T-helper 2 cell treated with Interferon-gamma antibody and Interleukin-4, amounts not matched to agents 5 μg/mL and 100 μg/mL, for 36 hours (primary cell): ENCODE data around the gene RASAL2.

Source experiments
- DNase-seq: peaks from one replicate; pipeline ENCODE4 v3.0.0; 2021; ENCODE audit warnings: low spot score
- H3K27ac Mint-ChIP-seq: one replicate; pipeline ENCODE4 v1.8.0; 2021; ENCODE audit warnings: mild to moderate bottlenecking, mixed read lengths
- H3K27me3 Mint-ChIP-seq: one replicate; pipeline ENCODE4 v1.8.0; 2021; ENCODE audit warnings: low read depth, mixed read lengths
- H3K36me3 Mint-ChIP-seq: one replicate; pipeline ENCODE4 v1.8.0; 2021; ENCODE audit warnings: low read depth, mixed read lengths
- H3K4me1 Mint-ChIP-seq: one replicate; pipeline ENCODE4 v1.8.0; 2021; ENCODE audit warnings: low read depth, mixed read lengths
- H3K4me3 Mint-ChIP-seq: one replicate; pipeline ENCODE4 v1.8.0; 2022; ENCODE audit warnings: mild to moderate bottlenecking, moderate library complexity, mixed read lengths
- H3K9me3 Mint-ChIP-seq: one replicate; pipeline ENCODE4 v1.8.0; 2021; ENCODE audit warnings: mixed read lengths

Gene RASAL2

DNA sequence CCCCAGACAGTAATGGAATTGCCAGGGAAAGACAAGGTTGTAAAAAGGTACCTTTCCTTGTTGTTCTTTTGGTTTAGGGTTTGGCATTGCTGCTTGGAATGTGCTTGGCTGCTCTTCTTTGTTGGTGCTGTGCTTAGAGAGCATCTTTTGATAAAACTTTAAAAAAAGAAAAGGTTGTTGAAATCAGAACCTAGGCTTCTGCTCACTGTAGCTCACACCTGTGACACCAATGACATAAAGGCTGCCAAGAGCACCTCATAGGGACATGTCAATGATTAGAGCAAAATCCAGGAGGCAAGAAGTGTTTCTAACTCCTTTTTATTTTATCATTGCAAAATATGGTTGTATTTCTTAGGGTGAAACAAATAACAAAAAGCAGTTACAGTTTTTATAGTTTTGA, 373.9 kb downstream of the RASAL2 start:
- Mint-ChIP-seq H3K9me3 (no peaks in the 10 kb centered on the region), H3K36me3 (no peaks in the 10 kb centered on the region), H3K27ac (no peak overlapping the region), H3K4me3 (no peak overlapping the region), H3K27me3 (no peaks in the 10 kb centered on the region), H3K4me1 (no peaks in the 10 kb centered on the region)
- DNase-seq = no peak

DNA sequence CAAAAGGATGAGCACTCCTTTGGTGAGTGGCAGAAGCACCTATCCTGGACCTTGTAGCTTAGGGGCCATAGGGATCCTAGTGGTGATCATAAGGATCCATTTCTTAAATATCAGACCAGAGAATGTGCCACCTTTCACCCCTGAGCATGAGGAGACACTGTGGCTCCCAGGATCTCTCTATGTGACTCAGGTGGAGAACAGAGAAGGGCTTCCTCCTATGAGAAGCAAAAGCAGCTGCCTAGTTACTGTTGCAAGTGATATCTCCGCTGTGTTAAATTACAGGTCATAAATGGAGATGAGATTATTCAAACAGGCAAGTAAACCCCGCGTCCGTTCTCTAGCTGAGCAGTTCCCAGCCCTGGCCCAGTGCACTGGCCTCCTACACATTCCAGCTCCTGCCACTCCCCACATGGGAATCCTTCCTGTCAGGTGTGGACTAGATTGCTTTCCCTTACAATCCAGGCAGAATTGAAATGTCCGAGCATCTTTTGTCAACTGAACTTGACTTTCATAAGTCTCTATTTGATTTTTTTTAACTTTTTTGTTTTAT, 376.6 kb downstream of the RASAL2 start:
- Mint-ChIP-seq H3K27me3 (no peaks in the 10 kb centered on the region), H3K4me3 (no peak overlapping the region), H3K27ac (no peak overlapping the region), H3K9me3 (no peaks in the 10 kb centered on the region), H3K36me3 (no peaks in the 10 kb centered on the region), H3K4me1 (no peaks in the 10 kb centered on the region)
- no peak for DNase-seq

DNA sequence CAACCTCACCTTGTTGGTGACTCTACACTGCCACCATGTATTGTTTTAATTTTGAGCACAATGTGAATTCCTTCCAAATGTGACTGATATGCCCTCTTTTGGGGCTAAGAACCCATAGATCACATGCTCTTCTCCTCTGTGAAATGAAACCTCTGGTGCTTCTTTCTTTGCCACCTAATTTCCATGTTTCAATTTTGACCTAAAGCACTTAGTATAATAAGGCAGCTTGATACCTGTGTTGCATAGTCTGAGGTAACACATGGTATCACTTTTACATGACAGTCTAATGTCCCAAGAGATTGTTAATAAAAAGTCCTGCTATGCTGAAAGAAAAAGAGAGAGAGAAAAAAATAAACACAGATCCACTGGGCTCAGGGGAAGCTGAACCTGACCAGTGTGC, 378.6 kb downstream of the RASAL2 start:
- no peaks in the 10 kb centered on the region for H3K36me3 Mint-ChIP-seq
- no peak overlapping the region for H3K4me3 Mint-ChIP-seq
- peaks cover 2% of the 10 kb centered on the region for H3K27me3 Mint-ChIP-seq
- no peaks in the 10 kb centered on the region for H3K9me3 Mint-ChIP-seq
- DNase-seq = no peak
- H3K27ac Mint-ChIP-seq = no peak overlapping the region
- no peaks in the 10 kb centered on the region for H3K4me1 Mint-ChIP-seq

DNA sequence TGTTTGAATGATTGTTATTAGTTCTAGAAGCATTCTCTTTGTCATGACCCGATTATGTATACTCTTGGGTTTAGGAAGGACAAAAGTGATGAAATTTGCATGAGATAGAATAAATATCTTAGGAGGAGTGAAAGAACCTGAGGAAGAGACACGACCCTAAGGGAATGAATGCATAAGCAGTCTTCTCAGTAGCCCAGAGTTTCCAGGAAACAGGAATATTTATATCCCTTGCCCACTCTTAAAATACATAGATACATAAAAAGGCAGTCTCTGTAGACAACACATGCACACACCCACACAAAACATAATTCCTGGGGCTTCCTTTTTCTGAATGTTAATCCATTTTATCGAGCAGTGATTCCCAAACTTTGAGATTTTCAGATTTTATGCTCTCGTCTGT, 383.5 kb downstream of the RASAL2 start:
- no peak for DNase-seq
- Mint-ChIP-seq H3K27ac (no peak overlapping the region), H3K4me3 (no peak overlapping the region), H3K27me3 (peaks cover 2% of the 10 kb centered on the region), H3K36me3 (no peaks in the 10 kb centered on the region), H3K4me1 (no peaks in the 10 kb centered on the region), H3K9me3 (no peaks in the 10 kb centered on the region)

DNA sequence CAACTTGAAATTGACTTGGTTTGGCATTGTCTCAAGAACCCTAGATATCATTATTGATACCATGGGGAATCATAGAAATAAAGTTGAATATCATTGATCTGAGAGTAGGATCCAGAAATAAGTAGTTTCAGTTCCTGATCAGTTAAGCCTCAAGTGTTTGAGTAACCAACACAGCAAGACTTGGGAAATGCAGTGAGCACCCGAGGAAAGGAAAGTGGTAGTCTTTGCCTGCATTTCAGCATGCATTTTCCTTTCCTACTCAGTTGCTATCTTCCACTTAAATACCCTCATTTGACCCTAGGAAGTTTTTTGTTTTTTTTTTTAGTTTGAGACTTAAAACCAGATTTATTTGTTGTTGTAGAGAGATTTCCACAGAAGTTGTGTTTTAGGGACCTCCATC, 383.9 kb downstream of the RASAL2 start:
- H3K4me3 Mint-ChIP-seq = no peak overlapping the region
- H3K9me3 Mint-ChIP-seq = no peaks in the 10 kb centered on the region
- no peak for DNase-seq
- H3K4me1 Mint-ChIP-seq = no peaks in the 10 kb centered on the region
- peaks cover 2% of the 10 kb centered on the region for H3K27me3 Mint-ChIP-seq
- H3K36me3 Mint-ChIP-seq = no peaks in the 10 kb centered on the region
- H3K27ac Mint-ChIP-seq = no peak overlapping the region

DNA sequence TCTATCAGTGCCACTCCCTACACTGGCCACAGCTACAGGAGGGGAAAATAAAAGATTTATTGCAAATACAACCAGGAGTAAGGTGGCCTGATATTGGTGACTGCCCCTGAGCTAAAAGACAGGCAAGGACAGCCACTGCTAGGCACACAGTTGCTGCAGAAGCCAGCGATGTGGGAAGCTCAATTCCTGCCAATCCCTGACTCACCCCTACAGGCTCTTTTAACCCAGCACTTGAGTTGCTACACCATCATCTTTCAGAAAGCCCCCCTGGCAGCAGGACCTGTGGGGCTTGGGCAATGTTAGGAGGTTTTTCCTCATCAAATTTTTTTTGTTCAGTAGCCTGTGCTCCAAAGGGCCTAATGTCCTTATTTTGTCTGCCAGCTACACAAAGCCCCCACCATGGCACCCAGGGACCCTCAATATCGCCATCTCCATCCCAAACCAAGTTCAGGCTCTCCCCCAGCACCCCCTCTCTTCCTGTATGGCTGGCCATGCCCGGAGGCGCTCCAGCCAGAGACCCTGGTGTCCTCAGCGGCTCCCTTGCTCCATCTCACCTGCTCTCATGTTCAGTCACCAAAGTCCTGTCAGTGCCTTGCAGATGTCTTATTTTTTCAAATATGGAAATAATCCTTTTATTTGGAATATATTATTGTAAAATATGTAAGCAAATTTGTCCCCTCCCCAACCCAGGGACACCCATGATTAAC, 389.5 kb downstream of the RASAL2 start:
- Mint-ChIP-seq H3K4me3 (no peak overlapping the region), H3K4me1 (no peaks in the 10 kb centered on the region), H3K9me3 (no peaks in the 10 kb centered on the region), H3K36me3 (no peaks in the 10 kb centered on the region), H3K27ac (no peak overlapping the region), H3K27me3 (peaks cover 10% of the 10 kb centered on the region)
- no peak for DNase-seq

DNA sequence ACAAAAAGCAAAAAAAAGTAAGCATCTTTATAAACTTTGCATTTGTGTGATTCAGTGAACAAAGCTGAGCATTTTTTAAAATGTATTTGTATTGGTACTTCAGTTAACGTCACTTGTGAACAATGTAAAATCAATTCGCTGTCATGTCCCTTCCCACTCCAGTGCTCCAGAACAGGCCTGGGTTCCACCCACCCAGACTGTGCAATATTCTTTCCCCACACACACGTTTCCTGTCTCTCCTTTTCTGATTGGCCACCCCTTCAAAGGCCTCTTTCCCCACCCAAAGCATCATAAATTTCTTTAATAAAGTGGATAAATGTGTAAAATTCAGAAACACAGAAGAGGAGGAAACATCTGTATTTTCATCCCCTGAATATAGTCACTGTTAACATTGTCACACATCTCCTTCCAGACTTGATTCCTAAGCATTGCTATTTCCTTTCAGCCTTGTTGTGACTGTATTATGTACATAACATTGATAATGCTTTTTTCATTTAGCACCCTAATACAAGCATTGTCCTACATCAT, 390.9 kb downstream of the RASAL2 start:
- no peak for DNase-seq
- Mint-ChIP-seq H3K4me3 (no peak overlapping the region), H3K27ac (no peak overlapping the region), H3K36me3 (no peaks in the 10 kb centered on the region), H3K4me1 (no peaks in the 10 kb centered on the region), H3K9me3 (no peaks in the 10 kb centered on the region), H3K27me3 (peaks cover 10% of the 10 kb centered on the region)

DNA sequence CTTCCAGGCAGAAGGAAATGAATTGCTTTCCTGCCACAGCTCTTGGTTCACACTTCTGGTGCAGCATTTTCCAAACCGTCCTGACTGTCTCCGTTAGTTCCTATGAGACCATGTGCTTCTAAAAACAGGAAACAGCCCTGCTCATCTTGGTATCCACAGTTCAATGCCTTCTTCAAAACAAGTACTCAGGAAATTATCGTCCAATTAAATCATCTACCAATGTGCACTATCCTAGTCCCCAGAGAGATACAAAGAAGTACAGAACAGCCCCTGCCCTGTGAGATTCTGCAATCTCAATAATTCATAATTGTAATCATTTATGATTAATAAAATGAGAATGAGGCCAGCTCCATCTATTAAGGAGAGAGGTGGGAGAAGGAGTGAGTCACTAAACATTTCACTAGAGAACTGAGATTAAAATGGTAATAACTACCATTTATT, 391.7 kb downstream of the RASAL2 start:
- Mint-ChIP-seq H3K9me3 (no peaks in the 10 kb centered on the region), H3K4me3 (no peak overlapping the region), H3K27ac (no peak overlapping the region), H3K4me1 (no peaks in the 10 kb centered on the region), H3K27me3 (peaks cover 10% of the 10 kb centered on the region), H3K36me3 (no peaks in the 10 kb centered on the region)
- no peak for DNase-seq

DNA sequence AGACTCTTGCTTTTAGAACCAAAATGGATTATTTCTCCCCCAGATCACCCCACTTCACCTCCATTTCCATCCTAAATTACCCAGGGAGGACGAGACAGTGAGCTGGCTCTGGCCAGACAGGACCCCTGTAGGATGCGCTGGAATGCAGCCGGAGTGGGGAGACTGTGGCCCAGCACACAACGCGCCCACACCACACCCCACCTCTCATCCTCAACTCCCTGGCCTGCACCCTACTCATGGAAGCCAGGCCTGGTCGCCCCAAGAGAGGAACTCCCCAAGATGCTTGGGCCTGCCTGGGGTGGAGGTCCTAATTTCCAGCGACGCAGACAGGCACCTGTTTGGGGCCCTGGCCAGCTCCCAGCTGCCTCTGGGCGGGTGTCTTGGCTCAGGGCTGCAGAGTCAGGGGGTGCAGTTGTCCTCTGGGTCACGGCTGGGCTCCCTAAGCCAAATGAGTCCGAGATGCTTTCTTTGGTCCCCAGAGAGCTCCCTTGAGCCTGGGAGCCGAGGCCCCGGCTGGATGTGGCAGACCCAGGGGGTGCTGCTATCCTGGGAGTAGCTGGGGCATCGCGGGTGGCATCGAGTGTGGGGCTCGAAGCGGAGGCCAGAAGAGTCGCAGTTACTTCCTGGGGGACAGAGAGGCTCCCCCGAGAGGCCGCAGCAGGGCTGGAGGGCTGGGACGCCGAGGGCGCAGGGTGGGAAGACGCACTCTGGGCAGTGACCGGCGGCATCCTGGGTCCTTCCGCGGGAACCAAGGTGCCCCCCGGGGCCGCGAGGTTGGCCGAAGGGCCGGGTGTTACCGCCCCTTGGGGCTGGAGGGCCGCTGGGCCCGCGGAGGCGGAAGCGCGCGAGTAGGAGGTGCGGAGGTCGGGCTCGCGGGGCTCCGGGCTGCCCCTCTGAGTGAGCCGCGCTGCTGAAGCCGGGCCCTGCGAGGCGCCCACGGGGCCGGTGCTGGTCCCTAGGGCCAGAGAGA, 392.5 kb downstream of the RASAL2 start:
- no peak overlapping the region for H3K27ac Mint-ChIP-seq

DNA sequence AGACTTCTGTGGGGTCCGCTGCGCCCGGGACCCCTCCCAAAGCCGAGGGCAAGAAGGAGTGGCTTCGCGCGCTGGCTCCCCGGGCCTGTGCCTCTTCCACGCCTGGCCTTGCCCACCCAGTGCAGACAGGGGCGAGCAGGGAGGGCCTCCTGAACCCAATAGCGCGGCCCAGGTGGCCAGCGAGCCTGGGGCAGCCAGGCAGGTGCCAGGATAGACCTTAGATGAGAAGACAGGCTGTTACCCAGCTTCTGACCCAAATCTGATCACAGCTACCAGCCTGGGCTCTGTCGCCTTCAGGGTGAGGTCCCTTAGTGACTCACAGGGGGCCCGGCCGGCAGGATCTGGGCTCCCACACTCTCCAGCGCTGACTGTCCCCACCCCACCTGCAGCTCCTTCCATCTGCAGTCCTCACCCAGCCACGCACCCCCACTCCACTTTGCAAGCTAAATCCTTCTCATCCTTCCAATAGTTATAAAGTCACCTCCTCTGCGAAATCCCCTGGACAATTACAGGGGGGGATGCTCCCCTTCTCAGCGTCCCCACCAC, 393.2 kb downstream of the RASAL2 start:
- H3K9me3 Mint-ChIP-seq = no peaks in the 10 kb centered on the region
- no peak overlapping the region for H3K4me3 Mint-ChIP-seq
- H3K27me3 Mint-ChIP-seq = peaks cover 10% of the 10 kb centered on the region
- no peaks in the 10 kb centered on the region for H3K4me1 Mint-ChIP-seq
- no peak for DNase-seq
- no peaks in the 10 kb centered on the region for H3K36me3 Mint-ChIP-seq
- H3K27ac Mint-ChIP-seq = no peak overlapping the region

More for the DNA sequence above, 392.5 kb downstream of the RASAL2 start:
- Mint-ChIP-seq H3K9me3 (no peaks in the 10 kb centered on the region), H3K36me3 (no peaks in the 10 kb centered on the region), H3K4me1 (no peaks in the 10 kb centered on the region), H3K4me3 (no peak overlapping the region), H3K27me3 (peaks cover 10% of the 10 kb centered on the region)
- DNase-seq = no peak

DNA sequence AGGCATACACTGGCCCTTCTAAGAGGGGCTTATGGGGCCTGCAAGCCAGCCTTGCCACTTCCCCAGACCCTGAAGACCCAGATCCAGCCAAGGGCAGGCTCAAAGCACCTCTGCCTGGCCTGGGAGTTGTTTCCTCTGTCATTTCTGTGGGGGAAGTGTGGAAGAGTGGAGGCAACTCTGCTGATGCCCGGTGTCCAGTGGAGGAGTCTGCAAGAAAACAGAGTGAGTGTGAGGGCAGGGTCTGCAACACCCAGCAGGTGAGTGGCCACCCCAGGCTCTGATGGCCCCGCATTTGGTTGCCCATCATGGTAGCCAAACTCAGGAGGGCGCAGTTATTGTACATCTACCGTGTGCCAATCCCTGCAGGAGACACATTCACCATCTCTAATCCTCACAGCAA, 394.5 kb downstream of the RASAL2 start:
- no peak overlapping the region for H3K27ac Mint-ChIP-seq
- H3K9me3 Mint-ChIP-seq = no peaks in the 10 kb centered on the region
- H3K36me3 Mint-ChIP-seq = no peaks in the 10 kb centered on the region
- no peak overlapping the region for H3K4me3 Mint-ChIP-seq
- H3K4me1 Mint-ChIP-seq = no peaks in the 10 kb centered on the region
- no peak for DNase-seq
- peaks cover 10% of the 10 kb centered on the region for H3K27me3 Mint-ChIP-seq

DNA sequence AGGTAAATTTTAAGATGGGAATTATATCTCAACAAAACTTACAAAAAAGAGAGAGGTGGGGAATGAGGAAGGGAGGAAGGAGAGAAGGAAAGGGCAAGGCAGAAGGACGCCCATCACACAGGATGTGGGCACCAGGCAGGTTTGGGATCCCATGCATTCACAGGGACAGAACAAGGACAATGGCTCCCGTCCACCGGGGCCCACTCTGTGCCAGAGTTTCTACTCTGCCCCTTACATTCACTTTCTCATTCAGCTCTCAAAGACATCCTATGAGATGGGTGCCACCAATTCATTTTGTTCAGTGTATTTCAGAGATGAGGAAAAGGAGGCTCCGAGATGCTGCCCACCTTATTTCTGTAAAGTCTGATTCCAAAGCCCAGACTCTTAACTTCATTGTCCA, 395.5 kb downstream of the RASAL2 start:
- peaks cover 10% of the 10 kb centered on the region for H3K27me3 Mint-ChIP-seq
- no peaks in the 10 kb centered on the region for H3K4me1 Mint-ChIP-seq
- no peaks in the 10 kb centered on the region for H3K9me3 Mint-ChIP-seq
- no peak for DNase-seq
- no peaks in the 10 kb centered on the region for H3K36me3 Mint-ChIP-seq
- H3K27ac Mint-ChIP-seq = no peak overlapping the region
- H3K4me3 Mint-ChIP-seq = no peak overlapping the region

DNA sequence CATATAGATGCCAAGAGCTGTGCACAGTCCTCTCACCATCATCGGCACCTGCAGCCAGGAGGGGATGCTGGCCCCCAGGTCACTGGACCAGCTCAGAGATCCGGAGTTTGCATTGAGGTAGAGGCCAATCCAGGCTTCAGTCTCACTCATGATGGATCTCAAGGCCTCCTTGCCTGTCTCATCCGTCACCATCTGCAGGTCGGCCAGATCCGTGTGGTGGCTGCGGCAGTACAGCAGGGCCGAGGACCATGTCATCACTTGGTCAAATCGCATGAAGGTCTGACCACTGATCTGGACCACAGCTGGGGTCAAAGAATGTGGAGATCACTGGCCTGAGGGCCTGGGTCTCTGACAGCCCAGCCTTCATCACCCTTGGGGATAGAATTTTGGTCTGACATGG, 396.2 kb downstream of the RASAL2 start:
- Mint-ChIP-seq H3K9me3 (no peaks in the 10 kb centered on the region), H3K4me3 (no peak overlapping the region), H3K4me1 (no peaks in the 10 kb centered on the region), H3K27me3 (peaks cover 9% of the 10 kb centered on the region), H3K27ac (no peak overlapping the region), H3K36me3 (no peaks in the 10 kb centered on the region)
- DNase-seq = no peak

DNA sequence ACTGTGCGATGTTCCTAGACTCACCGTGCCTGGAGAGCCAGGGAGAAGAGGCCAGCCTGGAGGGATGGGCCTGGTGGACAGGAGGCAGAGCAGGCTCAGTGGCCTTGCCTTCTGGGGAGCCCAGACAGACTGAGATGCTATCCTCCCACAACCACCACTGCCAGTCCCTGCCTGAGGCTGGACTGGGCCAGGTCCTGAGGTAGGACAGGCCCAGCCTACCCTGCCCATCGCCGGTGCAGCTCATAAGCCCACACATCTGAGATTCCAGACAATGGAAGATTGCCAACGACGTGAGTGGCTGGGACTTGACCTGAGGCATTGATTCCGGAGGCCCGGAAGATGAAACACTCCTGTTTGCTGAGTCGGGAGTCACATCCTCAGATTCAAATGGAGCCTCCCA, 397.1 kb downstream of the RASAL2 start:
- Mint-ChIP-seq H3K27me3 (peaks cover 4% of the 10 kb centered on the region), H3K27ac (no peak overlapping the region), H3K4me3 (no peak overlapping the region), H3K4me1 (no peaks in the 10 kb centered on the region), H3K9me3 (no peaks in the 10 kb centered on the region), H3K36me3 (no peaks in the 10 kb centered on the region)
- no peak for DNase-seq
